ENCODE results near the gene MED6. TPM values are rescaled to one million over a fixed set of nuclear protein-coding genes. Genes with fewer than 3 reads are reported as not detected.

The MED6 gene
- total RNA-seq, 1 experiment from 2014 or later, result 19.2 TPM

DNA sequence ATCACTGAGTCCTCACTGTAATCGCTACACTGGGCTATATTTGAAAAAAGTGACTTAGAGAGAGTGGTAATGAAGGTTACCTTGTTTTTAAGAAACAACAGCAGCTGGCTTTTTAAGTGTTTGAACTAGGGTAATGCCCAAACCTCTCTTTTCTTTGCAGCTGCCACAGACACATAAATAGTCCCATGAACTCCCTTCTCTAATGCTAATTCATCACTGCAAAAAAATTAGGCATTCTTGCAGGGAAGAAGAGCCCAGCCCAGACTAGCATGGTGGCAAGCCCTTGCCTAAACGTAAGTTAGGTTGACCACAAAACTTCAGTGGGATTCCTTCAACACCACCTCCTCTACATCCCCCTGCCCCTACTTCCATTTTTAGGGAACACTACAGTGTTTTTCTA, 17.9 kb upstream of the MED6 start:
- Histone ChIP-seq H3K27me3 (no peaks in the 10 kb centered on the region; the same call in 1 of the 2 replicates), H3K9me3 (no peaks in the 10 kb centered on the region), H3K36me3 (no peaks in the 10 kb centered on the region), H3K4me3 (no peak overlapping the region)
- DNase-seq, result no peak

DNA sequence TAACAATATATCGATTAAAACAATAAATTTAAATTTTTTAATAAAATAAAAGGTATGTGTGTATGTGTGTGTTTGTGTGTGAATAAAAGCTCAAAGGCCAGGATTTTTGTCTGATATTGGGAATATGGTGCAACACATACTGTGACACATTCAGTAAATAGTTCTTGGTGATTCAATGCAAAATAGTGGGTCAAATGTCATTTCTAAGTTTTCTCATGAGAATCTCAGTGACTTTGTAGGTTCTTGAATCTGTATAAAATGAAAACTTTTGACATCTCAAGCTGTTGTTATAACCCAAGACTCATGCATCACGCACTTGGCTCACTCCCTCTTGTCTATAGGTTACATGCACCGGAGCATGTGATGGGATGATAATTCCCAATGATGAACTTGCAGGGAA, 16.2 kb upstream of the MED6 start:
- Histone ChIP-seq H3K9me3 (no peaks in the 10 kb centered on the region), H3K27me3 (no peaks in the 10 kb centered on the region; the same call in 1 of the 2 replicates), H3K36me3 (no peaks in the 10 kb centered on the region), H3K4me3 (no peak overlapping the region)
- no peak for DNase-seq

DNA sequence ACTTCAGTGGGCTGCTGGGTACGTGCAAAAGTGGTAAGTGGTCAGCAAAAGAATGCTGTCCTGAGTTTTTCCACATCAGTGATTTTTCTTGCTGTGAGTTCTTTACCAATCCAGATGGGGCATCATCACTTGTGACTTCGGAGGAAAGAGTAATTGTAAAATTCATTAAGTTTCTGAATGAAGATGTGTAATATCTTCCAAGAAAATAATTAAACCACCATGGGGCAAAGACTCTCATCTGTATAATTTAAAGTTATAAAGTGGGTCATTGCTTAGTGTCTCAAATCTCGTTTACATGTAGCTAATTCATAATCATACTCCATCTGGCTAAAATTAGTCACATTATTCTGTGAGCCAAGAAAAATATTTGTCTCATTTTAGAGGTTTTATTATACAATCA, 10.8 kb upstream of the MED6 start:
- Histone ChIP-seq H3K9me3 (no peaks in the 10 kb centered on the region), H3K36me3 (no peaks in the 10 kb centered on the region), H3K27me3 (peaks cover 16% of the 10 kb centered on the region), H3K4me3 (no peak overlapping the region)
- DNase-seq, result no peak

DNA sequence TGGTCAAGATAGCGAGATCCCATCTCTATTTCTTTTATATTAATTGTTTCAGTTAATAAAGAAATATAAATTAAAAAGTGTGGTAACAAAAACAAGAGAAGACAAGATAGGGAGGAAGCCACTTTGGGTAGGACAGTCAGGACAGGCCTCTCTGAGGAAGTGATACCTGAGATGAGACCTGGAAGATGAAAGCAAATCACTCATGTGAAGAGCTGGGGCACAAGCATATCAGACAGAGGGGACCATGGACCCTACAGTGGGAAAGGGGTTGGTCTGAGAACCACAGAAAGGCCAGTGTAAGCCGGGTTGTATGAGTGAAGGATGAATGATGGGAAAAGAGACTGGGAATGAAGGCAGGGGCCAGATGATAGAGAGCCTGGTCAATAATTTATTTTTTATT, 1.8 kb upstream of the MED6 start:
- H3K36me3 ChIP-seq, result no peaks in the 10 kb centered on the region
- H3K27me3 ChIP-seq, result no peaks in the 10 kb centered on the region
- DNase-seq, result no peak
- no peak overlapping the region for H3K4me3 ChIP-seq
- no peaks in the 10 kb centered on the region for H3K9me3 ChIP-seq

DNA sequence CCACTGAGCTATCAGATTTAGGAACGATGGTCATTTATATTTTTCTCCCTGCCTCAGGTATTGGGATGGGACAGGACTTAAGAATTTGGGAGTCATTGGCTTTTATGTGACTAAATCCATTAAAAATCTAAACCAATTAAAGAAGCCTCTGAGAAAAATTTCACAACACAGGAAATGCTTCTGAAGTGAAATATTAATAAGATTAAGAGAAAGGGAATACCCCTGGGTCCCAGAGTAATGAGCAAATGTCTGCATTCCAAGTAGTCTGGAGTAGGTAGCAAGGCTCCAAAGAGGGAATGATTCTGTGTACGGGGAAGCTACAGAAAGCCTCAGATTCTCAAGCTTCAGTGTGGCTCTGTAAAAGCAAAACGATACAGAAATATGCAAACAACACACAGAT, 707 bp upstream of the MED6 start:
- H3K36me3 ChIP-seq, result peaks cover 2% of the 10 kb centered on the region; the same call in 1 of the 2 replicates
- H3K4me3 ChIP-seq, result peak overlapping the region; percentile 47
- no peaks in the 10 kb centered on the region for H3K27me3 ChIP-seq
- no peaks in the 10 kb centered on the region for H3K9me3 ChIP-seq
- no peak for DNase-seq

DNA sequence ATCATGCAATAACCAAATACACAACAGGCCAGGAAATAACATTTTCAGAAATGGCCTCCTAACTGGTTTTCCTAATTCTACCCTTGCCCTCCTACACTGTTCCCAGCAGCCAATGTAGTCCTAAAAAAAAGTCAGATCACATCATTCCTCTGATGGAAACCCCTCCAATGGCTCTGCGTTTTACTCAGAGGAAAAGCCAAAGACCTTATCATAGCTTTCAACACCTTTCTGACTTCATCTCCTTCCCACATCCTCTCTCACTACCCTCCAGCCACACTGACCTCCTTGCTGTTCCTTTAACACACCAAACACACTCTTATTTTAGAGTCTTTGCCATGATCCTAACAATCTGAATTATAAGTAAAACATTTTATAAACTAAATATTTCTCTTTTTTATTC, 1.1 kb downstream of the MED6 start:
- Histone ChIP-seq H3K36me3 (peaks cover 2% of the 10 kb centered on the region), H3K4me3 (peak overlapping the region; percentile 85), H3K9me3 (no peaks in the 10 kb centered on the region), H3K27me3 (no peaks in the 10 kb centered on the region)
- DNase-seq, result no peak

DNA sequence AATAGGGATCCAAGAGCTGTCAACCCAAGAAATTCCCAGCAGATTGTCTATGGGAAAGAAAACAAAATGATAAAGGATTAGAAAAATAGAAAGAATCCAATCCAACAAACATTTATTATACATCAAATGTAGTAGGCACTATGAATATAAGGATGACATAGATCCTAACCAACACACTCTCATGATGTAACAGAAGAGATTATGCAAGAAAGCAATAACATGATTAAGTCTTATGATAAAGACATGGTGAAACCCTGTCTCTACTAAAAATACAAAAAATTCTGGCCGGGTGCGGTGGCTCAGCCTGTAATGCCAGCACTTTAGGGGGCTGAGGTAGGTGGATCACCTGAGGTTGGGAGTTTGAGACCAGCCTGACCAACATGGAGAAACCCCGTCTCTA, 2.7 kb downstream of the MED6 start:
- no peak overlapping the region for H3K4me3 ChIP-seq
- no peaks in the 10 kb centered on the region for H3K9me3 ChIP-seq
- H3K36me3 ChIP-seq, result peaks cover 7% of the 10 kb centered on the region
- no peaks in the 10 kb centered on the region for H3K27me3 ChIP-seq
- no peak for DNase-seq

DNA sequence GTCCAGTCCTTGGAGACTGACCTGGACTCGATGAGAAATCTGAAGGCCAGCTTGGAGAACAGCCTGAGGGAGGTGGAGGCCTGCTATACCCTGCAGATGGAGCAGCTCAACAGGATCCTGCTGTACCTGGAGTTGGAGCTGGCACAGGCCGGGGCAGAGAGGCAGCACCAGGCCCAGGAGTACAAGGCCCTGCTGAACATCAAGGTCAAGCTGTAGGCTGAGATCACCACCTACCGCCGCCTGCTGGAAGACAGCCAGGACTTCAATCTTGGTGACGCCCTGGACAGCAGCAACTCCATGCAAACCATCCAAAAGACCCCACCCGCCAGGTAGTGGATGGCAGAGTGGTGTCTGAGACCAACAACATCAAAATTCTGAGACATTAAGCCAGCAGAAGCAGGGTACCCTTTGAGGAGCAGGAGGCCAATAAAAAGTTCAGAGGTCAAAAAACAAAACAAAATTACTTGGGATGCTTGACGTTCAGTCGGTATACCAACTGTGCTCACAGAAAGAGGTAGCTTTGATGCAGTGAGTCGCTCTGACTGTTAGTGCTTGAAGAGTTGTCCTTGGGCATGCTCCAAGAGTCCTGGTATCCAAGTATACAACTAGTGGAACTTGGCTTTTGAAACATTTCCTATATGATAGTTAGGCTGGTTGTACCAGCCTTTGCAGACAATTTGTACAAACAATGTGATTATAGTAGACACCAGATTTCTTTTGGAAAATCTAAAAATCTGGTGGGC, 4.8 kb downstream of the MED6 start:
- H3K4me3 ChIP-seq, result no peak overlapping the region
- peaks cover 16% of the 10 kb centered on the region for H3K36me3 ChIP-seq
- peak; percentile 28 for DNase-seq

DNA sequence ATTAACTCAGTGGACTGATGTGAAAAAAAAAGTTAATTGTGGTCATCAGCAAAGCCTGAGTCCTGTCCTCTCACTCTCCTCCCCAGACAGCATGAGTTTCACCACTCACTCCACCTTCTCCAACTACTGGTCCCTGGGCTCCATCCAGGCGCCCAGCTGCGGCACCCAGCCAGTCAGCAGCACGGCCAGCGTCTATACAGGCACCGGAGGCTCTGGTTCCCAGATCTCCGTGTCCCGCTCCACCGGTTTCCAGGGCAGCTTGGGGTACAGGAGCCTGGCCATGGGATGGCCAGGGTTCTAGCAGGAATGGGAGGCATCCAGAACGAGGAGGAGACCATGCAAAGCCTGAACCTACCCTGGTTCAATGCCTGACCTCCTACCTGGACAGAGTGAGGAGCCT, 6.0 kb downstream of the MED6 start:
- H3K9me3 ChIP-seq, result no peaks in the 10 kb centered on the region
- DNase-seq, result no peak
- H3K27me3 ChIP-seq, result no peaks in the 10 kb centered on the region
- H3K36me3 ChIP-seq, result peaks cover 18% of the 10 kb centered on the region
- H3K4me3 ChIP-seq, result no peak overlapping the region

More for the DNA sequence above, 4.8 kb downstream of the MED6 start:
- H3K27me3 ChIP-seq, result no peaks in the 10 kb centered on the region
- H3K9me3 ChIP-seq, result no peaks in the 10 kb centered on the region

DNA sequence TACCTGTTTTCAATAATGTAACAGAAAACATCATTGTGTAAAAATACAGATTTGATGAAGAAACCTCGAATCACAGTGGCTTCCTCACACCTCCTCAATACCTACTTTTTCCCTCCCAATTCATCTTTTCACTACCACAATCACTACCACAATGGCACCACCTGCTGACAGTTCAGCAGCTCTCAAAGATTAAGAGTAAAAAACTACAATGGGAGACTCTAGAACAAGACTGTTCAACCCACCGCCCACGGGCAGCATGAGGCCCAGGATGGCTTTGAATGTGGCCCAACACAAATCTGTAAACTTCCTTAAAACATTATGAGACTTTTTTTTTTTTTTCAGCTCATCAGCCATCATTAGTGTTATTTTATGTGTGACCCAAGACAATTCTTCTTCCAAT, 15.2 kb downstream of the MED6 start:
- no peak overlapping the region for H3K4me3 ChIP-seq
- peaks cover 12% of the 10 kb centered on the region for H3K36me3 ChIP-seq
- H3K9me3 ChIP-seq, result no peaks in the 10 kb centered on the region
- H3K27me3 ChIP-seq, result no peaks in the 10 kb centered on the region
- no peak for DNase-seq

DNA sequence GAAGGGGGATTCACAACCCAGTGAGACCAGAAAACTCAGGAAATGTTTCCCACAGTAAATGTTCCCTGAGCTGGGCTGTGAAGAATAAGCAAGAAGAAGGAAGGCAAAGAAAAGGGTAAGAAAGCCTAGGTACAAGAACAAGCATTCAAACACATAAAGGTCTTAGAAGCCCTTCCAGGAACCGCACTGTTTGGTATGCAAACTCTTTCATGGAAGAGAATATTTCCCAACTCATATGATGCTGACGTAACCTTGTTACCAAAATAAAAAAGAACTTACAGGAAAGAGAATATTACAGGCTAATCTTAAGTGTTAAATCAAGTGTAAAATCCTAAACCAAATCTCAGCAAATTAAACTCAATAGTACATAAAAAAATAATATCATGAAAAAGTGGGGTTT, 23.6 kb downstream of the MED6 start:
- H3K4me3 ChIP-seq, result no peak overlapping the region
- no peaks in the 10 kb centered on the region for H3K9me3 ChIP-seq
- DNase-seq, result no peak
- peaks cover 9% of the 10 kb centered on the region for H3K36me3 ChIP-seq
- no peaks in the 10 kb centered on the region for H3K27me3 ChIP-seq

DNA sequence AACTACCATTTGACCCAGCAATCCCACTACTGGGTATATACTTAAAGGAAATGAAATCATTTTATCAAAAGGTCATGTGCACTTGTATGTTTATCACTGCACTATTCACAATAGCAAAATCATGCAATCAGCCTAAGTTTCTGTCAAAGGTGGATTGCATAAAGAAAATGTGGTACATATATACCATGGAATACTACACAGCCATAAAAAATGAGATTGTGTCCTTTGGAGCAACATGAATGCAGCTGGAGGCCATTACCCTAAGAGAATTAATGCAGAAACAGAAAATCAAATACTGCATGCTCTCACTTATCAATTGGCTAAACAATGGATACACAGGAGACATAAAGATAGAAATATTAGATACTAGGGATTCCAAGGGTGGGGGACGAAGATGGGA, 27.4 kb downstream of the MED6 start:
- Histone ChIP-seq H3K27me3 (no peaks in the 10 kb centered on the region), H3K9me3 (no peaks in the 10 kb centered on the region), H3K4me3 (no peak overlapping the region), H3K36me3 (peaks cover 14% of the 10 kb centered on the region; the same call in 1 of the 2 replicates)
- no peak for DNase-seq

DNA sequence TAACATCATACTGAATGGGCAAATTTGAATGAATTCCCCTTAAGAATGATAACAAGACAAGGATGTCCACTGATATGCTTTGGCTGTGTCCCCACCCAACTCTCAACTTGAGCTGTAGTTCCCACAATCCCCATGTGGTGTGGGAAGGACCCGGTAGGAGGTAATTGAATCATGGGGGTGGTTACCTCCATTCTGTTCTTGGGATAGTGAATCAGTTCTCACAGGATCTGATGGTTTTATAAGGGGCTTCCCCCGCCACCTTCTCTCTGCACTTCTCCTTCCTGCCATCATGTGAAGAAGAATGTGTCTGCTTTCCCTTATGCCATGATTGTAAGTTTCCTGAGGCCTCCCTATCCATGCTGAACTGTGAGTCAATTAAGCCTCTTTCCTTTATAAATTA, 29.3 kb downstream of the MED6 start:
- DNase-seq, result no peak
- H3K27me3 ChIP-seq, result no peaks in the 10 kb centered on the region
- no peaks in the 10 kb centered on the region for H3K9me3 ChIP-seq
- H3K4me3 ChIP-seq, result no peak overlapping the region
- H3K36me3 ChIP-seq, result peaks cover 16% of the 10 kb centered on the region

DNA sequence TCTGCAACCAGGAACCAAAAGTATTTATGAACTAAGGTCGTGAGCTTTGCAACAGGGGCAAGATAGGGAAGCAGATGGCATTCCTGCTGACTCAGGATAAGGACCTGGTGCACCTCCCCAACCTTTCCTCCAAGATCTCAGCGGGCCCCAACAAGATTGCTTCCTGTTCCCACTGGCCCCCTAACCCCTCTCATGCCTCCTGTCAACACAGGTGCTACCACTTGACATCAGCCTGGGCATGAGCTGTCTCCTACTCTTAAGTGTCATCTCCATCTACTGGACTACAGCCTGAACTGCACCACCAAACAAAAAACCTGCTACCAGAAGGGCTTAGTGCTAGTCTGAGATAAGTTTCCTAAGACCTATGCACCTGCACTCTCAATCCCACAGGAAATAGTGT, 32.7 kb downstream of the MED6 start:
- H3K9me3 ChIP-seq, result no peaks in the 10 kb centered on the region
- no peak for DNase-seq
- peaks cover 25% of the 10 kb centered on the region for H3K36me3 ChIP-seq
- H3K4me3 ChIP-seq, result no peak overlapping the region
- H3K27me3 ChIP-seq, result no peaks in the 10 kb centered on the region

DNA sequence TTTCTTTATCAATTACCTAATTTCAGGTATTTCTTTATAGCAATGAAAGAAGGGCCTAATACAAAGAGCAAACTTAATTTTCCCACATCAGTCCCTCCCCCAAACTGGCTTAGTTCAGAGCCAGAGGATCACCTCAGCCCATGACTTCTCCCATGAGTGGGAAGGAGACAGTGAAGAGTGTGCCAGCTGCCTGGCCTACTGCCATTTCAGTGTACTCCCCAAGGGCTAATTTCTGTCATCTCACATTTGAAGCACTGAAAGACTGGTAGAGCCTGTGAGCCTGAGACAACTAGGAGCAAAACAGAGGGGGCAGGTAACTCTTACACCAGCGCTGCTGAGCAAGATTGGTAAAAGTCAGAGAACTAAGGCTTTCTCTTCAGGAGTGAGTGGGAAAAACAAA, 36.6 kb downstream of the MED6 start:
- DNase-seq, result no peak
- Histone ChIP-seq H3K9me3 (no peaks in the 10 kb centered on the region), H3K36me3 (peaks cover 24% of the 10 kb centered on the region), H3K4me3 (no peak overlapping the region), H3K27me3 (no peaks in the 10 kb centered on the region)

DNA sequence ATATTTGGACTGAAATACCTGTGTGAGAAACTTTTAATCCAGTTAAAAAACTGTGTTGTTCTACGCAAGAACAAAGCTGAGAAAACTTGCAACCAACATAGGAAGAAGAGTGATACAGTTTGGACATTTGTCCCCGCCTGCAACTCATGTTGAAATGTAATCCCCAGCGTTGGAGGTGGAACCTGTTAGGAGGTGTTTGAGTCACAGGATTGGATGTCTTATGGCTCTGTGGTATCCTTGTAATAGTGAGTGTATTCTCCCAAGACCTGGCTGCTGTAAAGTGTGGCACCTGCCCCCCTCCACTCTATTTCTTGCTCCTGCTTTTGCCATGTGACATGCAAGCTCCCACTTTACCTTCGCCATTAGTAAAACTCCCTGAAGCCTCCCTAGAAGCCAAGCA, 37.0 kb downstream of the MED6 start:
- H3K27me3 ChIP-seq, result no peaks in the 10 kb centered on the region
- no peak for DNase-seq
- peaks cover 22% of the 10 kb centered on the region for H3K36me3 ChIP-seq

DNA sequence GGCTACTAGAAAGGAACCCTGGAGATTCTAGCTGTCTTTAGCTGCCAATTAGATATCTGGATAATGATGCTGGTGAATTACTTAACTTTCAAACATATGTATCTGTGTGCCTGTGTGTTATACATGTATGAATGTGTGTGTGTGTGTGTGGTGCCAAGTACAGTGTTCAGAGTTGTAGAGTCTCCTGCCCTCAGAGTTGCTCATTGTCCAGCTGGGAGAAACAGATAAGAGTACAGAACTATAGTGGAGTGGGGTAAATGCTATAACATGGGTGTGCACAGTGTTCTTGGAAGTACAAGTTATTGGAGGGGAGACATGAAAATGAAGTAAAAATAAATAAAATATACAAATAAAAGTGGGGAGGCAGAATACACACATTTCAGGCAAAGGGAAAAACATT, 42.1 kb downstream of the MED6 start:
- H3K27me3 ChIP-seq, result no peaks in the 10 kb centered on the region
- DNase-seq, result no peak
- no peaks in the 10 kb centered on the region for H3K9me3 ChIP-seq
- H3K4me3 ChIP-seq, result no peak overlapping the region
- peaks cover 8% of the 10 kb centered on the region for H3K36me3 ChIP-seq

More for the DNA sequence above, 37.0 kb downstream of the MED6 start:
- no peak overlapping the region for H3K4me3 ChIP-seq
- no peaks in the 10 kb centered on the region for H3K9me3 ChIP-seq

DNA sequence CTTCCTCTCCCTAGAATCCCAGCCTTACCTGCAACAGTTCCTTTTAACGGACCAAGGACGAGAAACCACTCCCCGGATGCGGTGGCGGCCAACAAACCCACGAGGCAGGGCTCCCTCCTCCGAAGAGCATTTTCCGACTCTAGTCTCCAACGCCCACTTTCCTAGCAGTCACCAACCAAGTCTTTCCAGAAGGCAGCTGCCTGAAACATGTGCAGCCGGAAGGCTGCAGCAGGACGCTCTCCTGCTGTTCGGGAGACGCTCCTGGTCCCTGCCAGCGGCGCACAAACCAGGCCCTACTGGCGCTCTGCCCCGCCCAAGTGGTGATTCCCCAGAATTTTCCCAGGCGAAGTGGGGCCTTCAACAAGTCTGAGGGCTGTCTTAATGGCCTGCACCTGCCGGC, 44.6 kb downstream of the MED6 start:
- Histone ChIP-seq H3K4me3 (no peak overlapping the region), H3K27me3 (no peaks in the 10 kb centered on the region), H3K36me3 (no peaks in the 10 kb centered on the region; the same call in 1 of the 2 replicates), H3K9me3 (no peaks in the 10 kb centered on the region)
- no peak for DNase-seq

Measured in MG63 (cell line).